Upper lobe of left lung (tissue), 4 donors: ENCODE data around the gene TCEANC2.
A peak's percentile ranks its signal among the peaks of the same experiment; 100 is the strongest.

ENCODE experiments used
- EP300 ChIP-seq, 4 donors: sonication (generic); formaldehyde crosslinking; IDR thresholded peaks; one replicate each; pipeline ENCODE4 v1.5.1; 2017; ENCODE audit warnings: antibody characterized with exemption in 4 of 4, control low read depth in 2 of 4
- POLR2A ChIP-seq, 4 donors: fragments of 450-650 bp; IDR thresholded peaks; one replicate each; pipeline ENCODE4 v1.5.1; 2016 to 2017; ENCODE audit warnings: antibody characterized with exemption in 4 of 4, mild to moderate bottlenecking in 2 of 4
- POLR2AphosphoS5 ChIP-seq, 2 donors: sonication (generic); formaldehyde crosslinking; IDR thresholded peaks; one replicate each; pipeline ENCODE4 v1.5.1; 2017; ENCODE audit warnings: antibody characterized with exemption in 2 of 2
- TF ChIP-seq, protein P1 (sequence below), 6 experiments: fragments of 450-650 bp in 4 of 6; fragments of 200-600 bp in 2 of 6; sonication (generic) in 2 of 6; IDR thresholded peaks; one replicate each; pipeline ENCODE4 v1.5.1; 2016 to 2019; ENCODE audit warnings: antibody characterized with exemption in 6 of 6

GRCh38 chr1:54070171-54070837 lies 16.9 kb downstream of the TCEANC2 start:
- TF ChIP-seq, protein P1, sequence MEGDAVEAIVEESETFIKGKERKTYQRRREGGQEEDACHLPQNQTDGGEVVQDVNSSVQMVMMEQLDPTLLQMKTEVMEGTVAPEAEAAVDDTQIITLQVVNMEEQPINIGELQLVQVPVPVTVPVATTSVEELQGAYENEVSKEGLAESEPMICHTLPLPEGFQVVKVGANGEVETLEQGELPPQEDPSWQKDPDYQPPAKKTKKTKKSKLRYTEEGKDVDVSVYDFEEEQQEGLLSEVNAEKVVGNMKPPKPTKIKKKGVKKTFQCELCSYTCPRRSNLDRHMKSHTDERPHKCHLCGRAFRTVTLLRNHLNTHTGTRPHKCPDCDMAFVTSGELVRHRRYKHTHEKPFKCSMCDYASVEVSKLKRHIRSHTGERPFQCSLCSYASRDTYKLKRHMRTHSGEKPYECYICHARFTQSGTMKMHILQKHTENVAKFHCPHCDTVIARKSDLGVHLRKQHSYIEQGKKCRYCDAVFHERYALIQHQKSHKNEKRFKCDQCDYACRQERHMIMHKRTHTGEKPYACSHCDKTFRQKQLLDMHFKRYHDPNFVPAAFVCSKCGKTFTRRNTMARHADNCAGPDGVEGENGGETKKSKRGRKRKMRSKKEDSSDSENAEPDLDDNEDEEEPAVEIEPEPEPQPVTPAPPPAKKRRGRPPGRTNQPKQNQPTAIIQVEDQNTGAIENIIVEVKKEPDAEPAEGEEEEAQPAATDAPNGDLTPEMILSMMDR (IDR thresholded peaks at IDR 0.05), result peak; percentile 39 to 76 (median 65)
- TF ChIP-seq POLR2AphosphoS5 (IDR thresholded peaks at IDR 0.05) (no peak), EP300 (IDR thresholded peaks at IDR 0.05) (no peak), POLR2A (IDR thresholded peaks at IDR 0.05) (no peak)
